ENCODE data around the gene ERC1. TPM values are rescaled to one million over a fixed set of nuclear protein-coding genes. Genes with fewer than 3 reads are reported as not detected.
A peak's percentile ranks its signal among the peaks of the same experiment; 100 is the strongest.
"Not testable (repeated sequence)": the region's sequence is repeated elsewhere in the genome, so short reads cannot be mapped to it uniquely, and the experiment has no call there.

The ERC1 gene
- total RNA-seq, 1 experiment from 2014 or later: 7.7 TPM

GRCh38 chr12:1350934-1351240 is 359.9 kb downstream of the ERC1 start:
- peak; percentile 26 for DNase-seq (ENCODE audit: low spot score)

DNA sequence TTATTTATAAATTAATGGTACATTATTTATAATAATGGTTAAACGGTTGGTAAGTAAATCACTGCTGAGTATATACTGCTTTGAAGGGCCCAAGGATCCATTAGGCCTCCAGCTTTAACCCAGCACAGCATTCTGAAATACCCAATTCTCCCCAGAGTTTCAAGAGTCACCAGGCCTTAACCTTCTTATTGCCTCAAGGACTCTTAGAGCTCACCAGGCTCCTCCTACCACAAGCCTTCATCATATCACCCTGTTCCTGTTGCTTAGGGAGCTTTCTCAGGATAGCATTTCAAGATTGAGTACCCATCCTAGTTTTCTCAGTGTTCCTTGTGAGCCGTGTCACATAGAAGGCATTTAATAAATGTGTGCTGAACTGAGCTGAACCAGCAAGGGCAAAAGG is 360.9 kb downstream of the ERC1 start:
- no peak for DNase-seq (ENCODE audit: low spot score)

- no peak for DNase-seq (ENCODE audit: low spot score)
Measured at GRCh38 chr12:1353451-1353850, 362.4 kb downstream of the ERC1 start.

- DNase-seq (ENCODE audit: low spot score): no peak
Measured at GRCh38 chr12:1355396-1355795, 364.4 kb downstream of the ERC1 start.

DNA sequence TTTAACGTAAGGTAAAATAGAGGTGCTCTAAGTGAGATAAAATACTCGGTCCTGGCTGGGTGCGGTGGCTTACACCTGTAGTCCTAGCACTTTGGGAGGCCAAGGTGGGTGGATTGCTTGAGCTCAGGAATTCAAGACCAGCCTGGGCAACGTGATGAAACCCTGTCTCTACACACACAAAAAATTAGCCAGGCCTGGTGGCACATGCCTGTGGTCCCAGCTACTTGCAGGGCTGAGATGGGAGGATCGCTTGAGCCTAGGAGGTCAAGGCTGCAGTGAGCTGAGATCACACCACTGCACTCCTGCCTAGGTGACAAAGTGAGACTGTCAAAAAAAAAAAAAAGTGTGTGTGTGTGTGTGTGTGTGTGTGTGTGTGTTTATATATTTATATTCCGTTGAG is 364.8 kb downstream of the ERC1 start:
- not testable (repeated sequence) for DNase-seq (ENCODE audit: low spot score)

- DNase-seq (ENCODE audit: low spot score): no peak
Measured at GRCh38 chr12:1356285-1356684, 365.3 kb downstream of the ERC1 start.

GRCh38 chr12:1357171-1357570 is 366.1 kb downstream of the ERC1 start:
- peak; percentile 39 for DNase-seq (ENCODE audit: low spot score)

DNA sequence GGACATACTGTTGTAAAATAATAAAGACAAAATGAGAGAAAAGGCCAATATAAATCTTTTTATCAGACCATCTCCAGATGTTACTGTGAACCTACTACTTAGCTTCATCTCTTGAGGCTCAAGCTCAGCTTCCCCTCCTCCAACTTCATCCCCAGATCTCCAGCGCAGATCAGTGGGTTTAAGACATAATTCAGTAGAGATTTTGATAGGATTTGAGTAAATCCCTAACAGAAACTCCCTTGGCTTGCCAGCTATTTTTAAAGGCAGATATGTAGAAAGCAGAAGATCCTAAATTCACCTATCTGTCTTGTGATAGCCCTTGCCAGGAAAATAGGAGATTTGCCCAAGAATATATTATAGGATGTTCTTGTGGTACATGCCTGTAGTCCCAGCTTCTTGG is 366.7 kb downstream of the ERC1 start:
- DNase-seq (ENCODE audit: low spot score): no peak

- peak; percentile 61 for DNase-seq (ENCODE audit: low spot score)
Measured at GRCh38 chr12:1360441-1361210, 369.6 kb downstream of the ERC1 start.

- no peak for DNase-seq (ENCODE audit: low spot score)
Measured at GRCh38 chr12:1362143-1362662, 371.2 kb downstream of the ERC1 start.

- DNase-seq (ENCODE audit: low spot score): no peak
Measured at GRCh38 chr12:1365703-1366102, 374.7 kb downstream of the ERC1 start.

GRCh38 chr12:1367331-1368291 is 376.6 kb downstream of the ERC1 start:
- DNase-seq (ENCODE audit: low spot score): no peak

- no peak for DNase-seq (ENCODE audit: low spot score)
Measured at GRCh38 chr12:1369460-1369859, 378.4 kb downstream of the ERC1 start.

GRCh38 chr12:1369938-1370500 is 379.0 kb downstream of the ERC1 start:
- DNase-seq (ENCODE audit: low spot score): no peak

GRCh38 chr12:1373901-1374735 is 383.1 kb downstream of the ERC1 start:
- no peak for DNase-seq (ENCODE audit: low spot score)

DNA sequence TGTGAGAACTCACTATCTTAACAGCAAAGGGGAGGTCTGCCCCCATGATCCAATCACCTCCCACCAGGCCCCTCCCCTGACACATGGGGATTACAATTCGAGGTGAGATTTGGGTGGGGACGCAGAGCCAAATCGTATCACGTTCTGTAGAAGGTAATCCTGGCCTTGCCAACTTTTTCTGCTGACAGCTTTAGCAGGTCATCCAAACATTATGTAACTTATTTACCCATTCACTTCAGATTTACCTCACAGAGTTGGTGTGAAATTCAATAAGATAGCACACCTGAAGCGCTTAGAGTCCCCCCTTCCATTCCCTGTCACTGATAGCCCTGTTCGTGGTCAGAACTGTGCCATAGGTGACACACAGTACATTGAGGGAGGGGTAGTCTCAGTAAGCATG is 384.3 kb downstream of the ERC1 start:
- DNase-seq (ENCODE audit: low spot score): no peak

DNA sequence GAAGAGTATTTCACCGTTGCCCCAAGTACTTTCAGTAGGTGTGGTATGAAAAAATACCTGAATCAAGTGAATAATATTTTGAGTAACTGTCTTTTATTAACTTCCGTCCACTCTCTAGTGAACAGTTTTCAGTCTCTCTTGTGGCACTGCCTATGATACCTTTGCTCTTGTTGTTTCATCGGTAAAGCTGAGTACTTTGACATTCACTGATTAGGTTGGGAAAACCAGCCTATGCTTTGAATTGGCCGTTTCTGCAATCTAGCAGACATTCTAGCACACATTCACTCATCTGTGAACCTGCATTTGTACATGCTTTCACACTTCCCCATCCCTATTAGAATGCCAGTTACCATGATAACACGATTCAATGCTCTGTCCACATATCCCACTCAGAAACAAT is 386.1 kb downstream of the ERC1 start:
- no peak for DNase-seq (ENCODE audit: low spot score)

GRCh38 chr12:1377681-1378080 is 386.7 kb downstream of the ERC1 start:
- DNase-seq (ENCODE audit: low spot score): no peak

GRCh38 chr12:1380171-1380851 is 389.3 kb downstream of the ERC1 start:
- DNase-seq (ENCODE audit: low spot score): no peak

- no peak for DNase-seq (ENCODE audit: low spot score)
Measured at GRCh38 chr12:1382151-1382550, 391.1 kb downstream of the ERC1 start.

DNA sequence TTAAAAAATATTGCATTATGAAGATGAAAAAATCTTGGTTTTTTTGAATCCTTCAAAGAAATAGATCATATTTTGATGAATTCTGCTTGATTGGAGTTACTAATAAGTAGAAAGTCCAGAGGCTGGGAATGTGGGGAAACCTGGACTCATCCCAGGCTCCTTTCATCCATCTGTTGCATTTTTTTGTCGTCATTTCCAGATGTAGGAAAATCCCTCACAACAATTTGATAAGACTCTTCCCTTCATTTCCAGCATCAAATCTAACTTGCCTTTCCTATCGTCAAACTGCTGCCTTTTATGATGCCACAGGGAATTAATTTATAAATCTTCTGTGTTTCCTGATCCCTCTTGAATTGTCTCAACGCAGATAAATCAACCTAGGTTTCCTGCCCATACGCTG is 391.8 kb downstream of the ERC1 start:
- no peak for DNase-seq (ENCODE audit: low spot score)

Data from A172 (cell line).